T-helper 2 cell (primary cell): ENCODE data around the gene SYNPO2.

Experiments used
- DNase-seq, 5 experiments: peaks; one replicate each; pipeline versions ENCODE4 v3.0.0 to v3.0.0-alpha.2; 2012 to 2022

The SYNPO2 gene

DNA sequence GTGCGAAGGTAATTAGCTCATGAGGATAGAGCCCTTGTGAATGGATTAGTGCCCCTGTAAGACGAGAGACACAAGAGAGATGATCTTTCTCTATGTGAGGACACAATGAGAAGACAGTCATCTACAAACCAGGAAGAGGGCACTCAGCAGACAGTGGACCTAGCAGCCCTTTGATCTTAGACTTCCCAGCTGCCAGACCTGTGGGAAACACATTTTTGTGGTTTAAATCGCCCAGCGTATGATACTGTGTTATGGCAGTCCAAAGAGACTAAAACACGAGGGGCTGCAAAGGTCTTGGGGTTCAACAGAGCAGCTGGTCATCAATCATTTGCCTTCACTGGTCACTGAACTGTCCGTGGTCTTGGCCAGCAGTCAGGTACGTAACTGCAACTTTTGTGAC, 9.2 kb upstream of the SYNPO2 start:
- no peak for DNase-seq

DNA sequence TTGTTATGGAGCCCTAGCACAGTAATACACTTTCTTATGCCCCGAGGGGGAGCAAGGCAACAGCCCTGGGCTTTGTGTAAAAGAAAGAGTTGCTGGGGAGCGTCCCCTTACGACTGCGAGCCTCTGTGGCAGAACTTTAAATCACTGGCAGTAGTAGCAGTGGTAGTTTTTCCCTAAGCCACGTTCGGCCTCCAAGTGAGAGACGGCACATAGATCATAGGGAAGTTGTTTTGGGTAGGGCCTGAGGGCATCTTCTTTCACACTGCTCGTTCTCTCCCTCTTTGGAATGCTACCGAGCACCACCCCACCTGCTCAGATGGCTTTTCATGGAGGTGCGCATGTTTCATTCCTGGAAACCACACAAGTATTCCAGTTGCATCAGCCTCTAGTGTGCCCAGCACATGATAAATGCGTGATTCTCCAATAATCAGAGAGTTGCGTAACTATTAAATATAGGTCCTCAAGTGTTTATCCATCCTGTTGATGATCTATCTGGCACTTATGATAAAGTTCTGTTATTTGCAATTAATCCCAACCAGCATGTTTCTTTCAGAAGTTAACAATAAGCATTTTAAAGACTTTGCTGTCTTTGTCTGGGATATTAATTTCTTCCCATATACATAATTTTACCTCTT, 7.0 kb upstream of the SYNPO2 start:
- DNase-seq = no peak

DNA sequence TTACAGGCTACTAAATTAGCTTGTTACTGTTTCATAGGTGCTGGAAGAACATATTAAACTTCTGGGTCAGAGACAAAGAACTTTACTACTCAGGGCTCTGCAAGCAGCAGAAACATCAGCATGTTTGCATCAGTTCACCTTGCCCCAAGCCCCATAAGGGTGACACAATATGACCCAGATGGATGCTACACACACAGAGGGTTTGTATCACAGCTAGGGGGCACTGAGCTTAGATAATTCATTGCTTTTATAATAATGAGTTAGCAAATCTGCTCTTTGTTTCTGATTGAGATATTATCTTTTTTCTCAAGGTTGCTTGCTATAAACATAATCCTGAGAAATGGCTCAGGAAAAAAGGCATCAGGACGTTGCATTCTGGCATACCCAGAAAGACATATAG, 4.8 kb upstream of the SYNPO2 start:
- DNase-seq = no peak

DNA sequence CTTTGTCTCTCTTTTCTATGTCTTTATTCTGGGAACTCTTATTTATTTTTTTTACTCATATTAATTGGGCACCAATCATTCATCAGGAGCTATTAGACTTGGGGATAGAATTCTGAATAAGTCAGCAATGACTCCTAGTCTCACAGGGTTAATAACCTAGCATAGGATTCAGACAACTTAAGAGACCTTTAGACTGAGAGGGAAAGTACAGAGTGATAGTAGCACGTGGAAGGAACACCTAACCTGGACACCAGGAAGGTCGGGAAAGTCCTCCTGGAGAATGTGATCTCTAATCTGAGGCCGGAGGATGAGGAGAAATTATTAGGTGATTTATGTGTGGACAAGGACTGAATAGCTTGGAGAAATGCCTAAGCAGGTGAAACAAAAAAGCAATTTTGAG, 3.9 kb upstream of the SYNPO2 start:
- no peak for DNase-seq

DNA sequence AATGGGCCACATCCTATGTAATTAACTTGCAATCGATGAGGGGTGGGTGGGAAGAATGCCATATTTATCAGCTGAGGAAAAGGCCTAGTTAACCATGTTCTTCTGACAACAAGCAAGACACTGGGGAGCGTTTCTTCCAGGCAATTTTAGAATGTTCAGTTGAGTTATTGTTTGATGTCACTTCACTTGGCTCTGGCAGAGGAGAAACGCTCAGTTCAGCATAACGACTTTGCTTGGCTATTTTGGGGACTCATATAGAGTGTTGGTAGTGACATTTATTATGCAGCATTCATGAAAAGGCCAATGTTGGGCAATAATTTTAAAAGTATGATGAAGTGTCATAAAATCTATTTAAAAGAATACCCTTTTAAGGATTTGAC, 648 bp downstream of the SYNPO2 start:
- DNase-seq = no peak

DNA sequence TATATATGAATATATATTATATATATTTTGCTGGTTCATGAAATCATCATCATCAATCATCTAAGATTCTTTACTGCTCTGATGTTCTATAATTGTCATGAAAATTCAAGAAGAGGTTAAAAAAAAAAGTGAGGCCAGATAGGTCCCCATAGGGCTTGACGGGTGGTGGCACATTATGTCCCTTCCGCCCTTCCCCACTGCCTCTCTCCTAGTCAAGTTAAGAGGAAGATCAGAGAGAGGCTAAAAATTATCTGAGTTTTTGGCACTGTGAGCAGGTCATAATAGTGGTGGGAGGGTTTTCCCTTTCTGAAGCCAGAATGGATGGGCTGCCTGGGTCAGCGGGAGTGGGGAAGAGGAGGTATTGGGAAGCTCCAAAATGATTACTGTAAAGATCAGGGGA, 5.4 kb downstream of the SYNPO2 start:
- no peak for DNase-seq

GRCh38 chr4:118898221-118898620, 9.6 kb downstream of the SYNPO2 start:
- no peak for DNase-seq

DNA sequence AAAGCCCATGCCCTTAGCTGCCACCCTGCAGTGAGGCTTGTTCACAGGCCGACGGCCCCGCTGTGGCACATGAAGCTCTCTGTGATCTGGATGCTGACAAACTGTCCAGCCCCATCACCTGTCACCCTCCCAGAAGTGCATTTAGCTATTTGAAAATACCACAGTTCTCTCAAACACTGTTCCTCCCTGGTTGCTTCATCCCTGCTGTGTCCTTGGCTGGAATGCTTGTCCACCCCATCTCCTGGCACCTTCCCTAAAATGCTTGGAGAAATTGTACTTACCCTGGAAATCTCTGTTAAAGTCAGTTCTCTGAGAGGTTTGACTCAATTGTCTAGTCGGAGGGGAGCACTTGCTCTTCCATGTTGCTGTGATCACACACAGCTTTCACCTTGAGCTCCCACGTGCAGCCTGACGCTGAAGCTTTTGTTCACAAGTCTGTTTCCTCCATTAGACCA, 10.1 kb downstream of the SYNPO2 start:
- no peak for DNase-seq

DNA sequence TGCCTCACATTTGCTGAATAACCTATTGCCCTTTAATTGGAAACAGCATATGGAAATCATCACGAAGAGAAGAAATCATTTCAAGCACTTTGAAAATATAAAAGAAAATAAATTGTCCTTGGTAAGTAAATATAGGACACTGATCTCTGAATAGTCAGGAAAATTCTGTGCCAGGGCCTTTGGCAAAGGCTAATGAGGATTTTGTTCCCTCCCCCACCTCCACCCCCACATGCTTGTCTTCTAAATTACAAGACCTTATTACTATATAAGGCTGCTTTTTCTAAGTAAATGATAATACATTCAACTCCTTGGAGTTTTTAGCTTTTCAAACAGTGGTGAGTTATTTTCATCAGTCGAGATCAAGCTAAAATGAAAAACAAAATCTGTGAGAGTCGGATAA, 15.8 kb downstream of the SYNPO2 start:
- DNase-seq = no peak

- DNase-seq = no peak
These were observed 16.3 kb downstream of the SYNPO2 start for GRCh38 chr4:118904935-118905334.

GRCh38 chr4:118905566-118905965, 16.9 kb downstream of the SYNPO2 start:
- no peak for DNase-seq

- DNase-seq = no peak
These were observed 20.7 kb downstream of the SYNPO2 start for GRCh38 chr4:118909173-118909956.

DNA sequence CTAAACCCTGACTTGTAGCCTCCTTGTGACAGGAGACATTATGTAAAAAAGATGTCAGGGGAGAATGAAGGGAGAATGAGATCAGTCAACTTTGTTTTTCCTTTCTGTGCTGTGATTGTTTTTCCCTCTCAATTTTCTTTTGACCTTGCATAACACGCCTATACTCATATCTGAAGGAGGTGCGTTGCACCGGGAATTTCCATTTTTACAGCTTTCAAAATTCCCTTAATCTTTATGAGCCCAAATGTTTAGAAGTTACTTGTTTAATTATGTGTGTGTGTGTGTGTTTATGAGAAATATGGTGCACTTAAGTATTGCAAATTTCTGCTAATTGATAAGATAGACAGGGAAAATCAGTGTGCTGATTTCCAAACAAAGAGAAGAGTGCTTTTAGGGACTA, 21.6 kb downstream of the SYNPO2 start:
- no peak for DNase-seq

GRCh38 chr4:118911238-118911703, 22.6 kb downstream of the SYNPO2 start:
- no peak for DNase-seq

DNA sequence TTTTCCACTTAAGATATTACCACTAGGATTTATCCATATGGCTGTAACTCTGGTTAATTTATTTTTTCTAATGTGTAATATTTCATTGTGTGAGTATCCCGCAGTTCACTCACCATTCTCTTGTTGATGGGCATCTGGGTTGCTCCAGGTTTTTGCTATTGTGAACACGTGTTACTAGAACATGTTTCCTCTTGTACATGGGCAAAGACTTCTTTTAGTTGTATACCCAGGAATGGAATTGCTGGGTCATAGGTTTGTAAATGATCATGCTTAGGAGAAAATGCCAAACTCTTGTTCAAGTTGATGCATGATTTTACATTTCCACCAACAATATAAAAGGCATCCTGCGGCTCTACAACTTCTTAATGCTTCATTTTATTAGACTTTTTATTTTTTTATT, 26.8 kb downstream of the SYNPO2 start:
- DNase-seq = no peak

- DNase-seq = no peak
These were observed 28.1 kb downstream of the SYNPO2 start for GRCh38 chr4:118916691-118917289.

DNA sequence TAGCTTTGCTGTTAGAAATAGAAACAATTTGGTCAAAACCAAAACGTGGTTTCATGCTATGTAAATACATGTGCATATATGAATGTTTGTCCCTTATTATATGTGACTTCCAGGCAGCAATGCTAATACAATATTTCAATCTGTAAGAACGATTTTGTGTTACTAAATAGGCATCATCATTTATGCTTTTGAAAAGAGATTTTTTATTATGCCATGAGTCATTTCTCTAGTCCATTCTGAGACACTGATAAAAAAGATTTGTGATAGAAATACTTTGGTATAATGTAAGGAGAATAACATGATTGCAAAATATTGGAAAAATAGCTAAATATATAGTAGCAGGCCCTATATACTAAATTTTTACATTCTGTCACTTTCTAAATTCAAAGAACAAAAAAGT, 28.9 kb downstream of the SYNPO2 start:
- no peak for DNase-seq

GRCh38 chr4:118918388-118918787, 29.7 kb downstream of the SYNPO2 start:
- DNase-seq = no peak

DNA sequence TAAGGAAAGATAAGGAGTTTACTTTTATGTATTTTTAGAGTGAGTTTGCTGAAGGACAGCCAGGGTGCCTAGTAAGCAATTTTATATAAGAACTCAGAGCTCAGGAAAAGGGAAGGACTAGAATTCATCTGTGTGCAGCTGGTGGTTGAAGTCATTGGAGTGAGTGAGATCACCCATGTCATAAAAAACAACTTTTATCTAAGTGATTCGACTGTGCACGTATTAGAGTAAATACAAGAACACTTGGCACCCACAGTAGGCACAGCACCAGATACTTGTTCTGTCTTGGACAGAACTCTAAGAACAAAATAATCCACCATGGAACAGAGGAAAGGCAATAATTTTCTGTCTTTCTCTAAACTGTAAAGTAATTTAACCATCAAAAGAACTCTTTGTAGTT, 31.6 kb downstream of the SYNPO2 start:
- no peak for DNase-seq

- no peak for DNase-seq
These were observed 33.1 kb downstream of the SYNPO2 start for GRCh38 chr4:118921786-118922185.

DNA sequence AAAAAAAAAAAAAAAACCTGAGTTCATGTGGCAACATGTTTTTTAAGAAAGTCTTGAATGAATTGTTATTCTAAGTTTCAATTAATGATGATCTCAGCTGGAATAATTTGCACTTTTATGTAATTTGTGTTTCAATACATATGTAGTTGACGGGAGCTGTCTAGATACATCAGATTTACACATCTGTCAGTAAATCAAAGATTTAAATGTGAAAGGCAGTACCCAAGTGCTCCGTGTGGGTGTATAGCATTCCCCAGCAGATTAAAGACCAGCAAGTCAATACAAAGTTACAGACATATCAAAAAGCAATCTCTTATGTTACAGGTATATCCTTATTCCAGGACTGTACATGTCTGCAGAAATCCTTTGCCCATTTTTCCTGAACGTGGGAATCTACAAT, 35.2 kb downstream of the SYNPO2 start:
- no peak for DNase-seq

DNA sequence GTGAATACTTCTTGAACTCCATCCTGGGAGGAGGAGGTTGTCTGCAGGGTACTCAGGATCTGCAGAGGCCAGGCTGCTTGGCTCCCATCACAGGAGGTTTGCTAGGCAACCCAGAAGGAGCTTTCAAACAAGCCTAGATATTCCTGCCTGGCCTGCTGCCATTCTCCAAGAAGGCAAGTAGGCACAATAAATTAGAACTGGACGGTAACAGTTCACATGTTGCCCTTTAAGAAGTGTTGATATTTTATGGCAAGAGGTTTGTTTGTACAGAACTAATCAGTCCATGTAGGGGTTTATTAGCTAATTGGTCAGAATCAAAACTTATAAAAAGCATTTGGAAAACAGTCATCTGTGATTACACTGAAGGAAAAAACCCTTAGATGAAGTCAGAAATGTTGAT, 39.3 kb downstream of the SYNPO2 start:
- no peak for DNase-seq

DNA sequence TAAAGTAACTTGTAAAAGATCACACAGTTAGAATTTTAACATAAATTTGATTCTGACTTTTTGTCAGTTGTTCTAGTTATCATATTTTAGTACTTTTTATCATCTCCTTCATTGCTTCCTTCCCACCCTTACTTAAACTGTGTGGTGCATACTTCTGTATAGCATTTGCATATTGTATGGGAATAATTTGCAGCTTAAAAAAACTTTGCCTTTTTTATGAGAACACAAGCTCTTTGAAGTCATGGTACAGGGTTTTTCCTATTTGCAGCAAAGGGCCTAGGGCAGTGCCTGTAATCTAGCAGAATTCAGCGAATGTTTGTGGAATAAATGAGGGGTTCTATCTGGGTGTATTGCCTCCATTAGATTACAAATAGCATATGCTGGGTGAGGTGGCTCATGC, 41.6 kb downstream of the SYNPO2 start:
- no peak for DNase-seq

DNA sequence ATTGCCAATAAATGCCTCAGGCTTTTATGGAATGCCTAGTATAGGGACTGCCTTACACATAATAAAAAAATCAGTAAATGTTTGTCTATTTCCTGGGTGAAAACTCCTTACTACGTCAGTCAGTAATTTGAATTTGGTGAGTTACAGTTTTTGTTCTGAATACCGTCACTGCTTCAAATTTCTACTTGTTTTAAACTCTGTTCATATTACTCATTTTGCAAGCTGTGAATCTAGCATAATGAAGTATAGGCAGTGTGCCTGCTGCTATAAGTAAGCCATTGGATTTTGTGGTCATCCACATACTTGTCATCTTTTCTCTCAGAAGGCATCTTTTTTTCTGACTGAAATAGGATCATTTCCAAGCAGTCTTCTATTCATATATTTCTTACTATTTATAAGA, 43.1 kb downstream of the SYNPO2 start:
- DNase-seq = no peak
